Liver (tissue), 9 donors: ENCODE results near the gene AVPR1B. TPM values are rescaled to one million over a fixed set of nuclear protein-coding genes. Genes with fewer than 3 reads are reported as not detected.

ENCODE experiments used
- DNase-seq: peaks from one replicate; pipeline ENCODE4 v3.0.0-alpha.2; 2017; ENCODE audit warnings: low spot score
- H3K27ac ChIP-seq, 2 donors: one replicate each; pipeline ENCODE4 v1.7.0; 2013; ENCODE audit warnings: inconsistent platforms in 2 of 2, low read length in 2 of 2, control low read depth in 1 of 2, low read depth in 1 of 2, mild to moderate bottlenecking in 1 of 2
- H3K27me3 ChIP-seq, 4 donors: one replicate each; pipeline versions ENCODE4 v1.6.1 to v1.7.0; 2013; ENCODE audit warnings: low read length in 3 of 4, inconsistent platforms in 1 of 4, mild to moderate bottlenecking in 1 of 4, moderate library complexity in 1 of 4; ENCODE audit not compliant: control insufficient read depth in 4 of 4, insufficient read depth in 4 of 4
- H3K36me3 ChIP-seq, 4 donors: one replicate each; pipeline versions ENCODE4 v1.6.1 to v1.7.0; 2013; ENCODE audit warnings: low read length in 3 of 4, mild to moderate bottlenecking in 3 of 4, low read depth in 1 of 4, moderate library complexity in 1 of 4; ENCODE audit not compliant: control insufficient read depth in 4 of 4, insufficient read depth in 3 of 4
- H3K4me1 ChIP-seq, 4 donors: one replicate each; pipeline versions ENCODE4 v1.6.1 to v1.7.0; 2013; ENCODE audit warnings: low read length in 3 of 4, mild to moderate bottlenecking in 3 of 4, moderate library complexity in 1 of 4; ENCODE audit not compliant: control insufficient read depth in 4 of 4, insufficient read depth in 4 of 4
- H3K4me3 ChIP-seq, 3 donors: one replicate each; pipeline versions ENCODE4 v1.6.1 to v1.7.0; 2013; ENCODE audit warnings: low read length in 3 of 3, control low read depth in 1 of 3, low read depth in 1 of 3, mild to moderate bottlenecking in 1 of 3
- H3K9ac ChIP-seq, 2 donors: one replicate each; pipeline ENCODE4 v1.7.0; 2013; ENCODE audit warnings: low read length in 2 of 2, mild to moderate bottlenecking in 2 of 2, moderate library complexity in 2 of 2, control low read depth in 1 of 2, low read depth in 1 of 2
- H3K9me3 ChIP-seq, 4 donors: one replicate each; pipeline versions ENCODE4 v1.6.1 to v1.7.0; 2013; ENCODE audit warnings: low read length in 3 of 4; ENCODE audit not compliant: control insufficient read depth in 4 of 4
- ATF3 ChIP-seq: IDR thresholded peaks from 2 replicates; pipeline ENCODE4 v1.6.1; 2016; ENCODE audit warnings: antibody characterized with exemption
- CTCF ChIP-seq: fragments of 150-350 bp; IDR thresholded peaks from 2 replicates; pipeline ENCODE4 v1.5.1; 2017; ENCODE audit warnings: improper control_type of control experiment, low read depth, low read length; ENCODE audit not compliant: missing input control
- FOXA1 ChIP-seq: IDR thresholded peaks from 2 replicates; pipeline ENCODE4 v1.6.1; 2016; ENCODE audit warnings: antibody characterized with exemption
- FOXA2 ChIP-seq: IDR thresholded peaks from 2 replicates; pipeline ENCODE4 v1.6.1; 2016; ENCODE audit warnings: antibody characterized with exemption
- GABPA ChIP-seq, 2 donors: IDR thresholded peaks in 1 of 2; conservative IDR thresholded peaks in 1 of 2; 2 replicates each; pipeline ENCODE4 v1.6.1; 2016; ENCODE audit warnings: antibody characterized with exemption in 2 of 2, mild to moderate bottlenecking in 1 of 2, moderate library complexity in 1 of 2
- HNF4A ChIP-seq, 2 donors: conservative IDR thresholded peaks; 2 replicates each; pipeline ENCODE4 v1.6.1; 2016; ENCODE audit warnings: antibody characterized with exemption in 2 of 2, mild to moderate bottlenecking in 2 of 2
- HNF4G ChIP-seq: IDR thresholded peaks from 2 replicates; pipeline ENCODE4 v1.6.1; 2016; ENCODE audit warnings: antibody characterized with exemption
- JUND ChIP-seq, 2 donors: IDR thresholded peaks; 2 replicates each; pipeline ENCODE4 v1.6.1; 2016; ENCODE audit warnings: antibody characterized with exemption in 2 of 2
- MAX ChIP-seq: IDR thresholded peaks from 2 replicates; pipeline ENCODE4 v1.6.1; 2016; ENCODE audit warnings: antibody characterized with exemption
- RAD21 ChIP-seq, 2 donors: IDR thresholded peaks; 2 replicates each; pipeline ENCODE4 v1.6.1; 2016; ENCODE audit warnings: antibody characterized with exemption in 2 of 2, mild to moderate bottlenecking in 2 of 2
- REST ChIP-seq: IDR thresholded peaks from 2 replicates; pipeline ENCODE4 v1.6.1; 2016; ENCODE audit warnings: antibody characterized with exemption, mild to moderate bottlenecking
- RXRA ChIP-seq, 2 donors: IDR thresholded peaks; 2 replicates each; pipeline ENCODE4 v1.6.1; 2017 to 2018; ENCODE audit warnings: antibody characterized with exemption in 2 of 2, mild to moderate bottlenecking in 1 of 2
- SP1 ChIP-seq: IDR thresholded peaks from 2 replicates; pipeline ENCODE4 v1.6.1; 2018; ENCODE audit warnings: antibody characterized with exemption, mild to moderate bottlenecking
- TAF1 ChIP-seq: conservative IDR thresholded peaks from 2 replicates; pipeline ENCODE4 v1.6.1; 2016; ENCODE audit warnings: antibody characterized with exemption, mild to moderate bottlenecking
- YY1 ChIP-seq: IDR thresholded peaks from 2 replicates; pipeline ENCODE4 v1.6.1; 2016; ENCODE audit warnings: antibody characterized with exemption, mild to moderate bottlenecking
- ZBTB33 ChIP-seq: IDR thresholded peaks from 2 replicates; pipeline ENCODE4 v1.6.1; 2016; ENCODE audit warnings: antibody characterized with exemption
- WGBS: extraction: QIAGEN DNeasy Blood & Tissue Kit; methylation state at CpG from one replicate; pipeline ENCODE4 v1.1.7; 2013; 5-methylcytosine and 5-hydroxymethylcytosine counted together
- polyA plus RNA-seq, 2 donors: library from polyadenylated mRNA; stranded (reverse) in 1 of 2; unstranded in 1 of 2; fragments of 200-250 nt in 1 of 2; fragments of >200 nt in 1 of 2; fragmentation: Nextera tagmentation in 1 of 2; extraction: Ambion mirVana in 1 of 2; gene quantifications; one replicate each; pipeline versions ENCODE4 v1.2.1 to v1.2.3, GENCODE V29; 2013 to 2015
- total RNA-seq, 2 donors: library from RNA; depleted of rRNA; stranded (reverse); fragments of >200 nt; gene quantifications; one replicate each; pipeline ENCODE4 v1.2.3, GENCODE V29; 2014
- donor health status: healthy.
- donor health status: healthy.
- donor health status: healthy.
- donor health status: healthy.
- donor health status: healthy.

AVPR1B gene
- total and polyA plus RNA-seq, 4 donors: not detected

GRCh38 chr1:206081856-206082255 is 35.3 kb downstream of the AVPR1B start (continued):
- TF ChIP-seq ZBTB33 (peak; percentile 80), SP1 (peak; percentile 84), YY1 (peak; percentile 85), ATF3 (peak; percentile 56), FOXA2 (peak; percentile 97)

- TF ChIP-seq FOXA2: no peak
- no peak for TF ChIP-seq GABPA (IDR thresholded peaks at IDR 0.05 in 1 of 2, conservative IDR thresholded peaks at IDR 0.05 in 1 of 2)
- Histone ChIP-seq H3K27ac (no peak overlapping the region), H3K9ac (no peak overlapping the region), H3K9me3 (no peaks in the 10 kb centered on the region), H3K4me1 (peaks cover 0 to 8% (median 1%) of the 10 kb centered on the region in 4 donors), H3K27me3 (no peaks in the 10 kb centered on the region), H3K36me3 (no peaks in the 10 kb centered on the region), H3K4me3 (no peak overlapping the region)
- 75% methylated on average over 8 of the region's 8 CpGs for WGBS
- no peak for DNase-seq
Observed at GRCh38 chr1:206080026-206080820, 37.0 kb downstream of the AVPR1B start.

- WGBS: 54% methylated on average over 1 of the region's 1 CpG
- Histone ChIP-seq H3K27me3 (no peaks in the 10 kb centered on the region), H3K36me3 (no peaks in the 10 kb centered on the region), H3K4me3 (no peak overlapping the region), H3K27ac (no peak overlapping the region), H3K4me1 (peaks cover 0 to 8% (median 1%) of the 10 kb centered on the region in 4 donors), H3K9me3 (no peaks in the 10 kb centered on the region), H3K9ac (no peak overlapping the region)
- no peak for DNase-seq
- TF ChIP-seq HNF4A (conservative IDR thresholded peaks at IDR 0.05): no peak
- no peak for TF ChIP-seq RXRA (IDR thresholded peaks at IDR 0.05)
- no peak for TF ChIP-seq YY1
- TF ChIP-seq FOXA2: no peak
- TF ChIP-seq ZBTB33: no peak
- no peak for TF ChIP-seq GABPA (IDR thresholded peaks at IDR 0.05 in 1 of 2, conservative IDR thresholded peaks at IDR 0.05 in 1 of 2)
- TF ChIP-seq CTCF: no peak
- TF ChIP-seq SP1: no peak
- TF ChIP-seq FOXA1: no peak
- no peak for TF ChIP-seq HNF4G
- TF ChIP-seq REST: no peak
- TF ChIP-seq TAF1: no peak
- TF ChIP-seq MAX: no peak
- no peak for TF ChIP-seq RAD21 (IDR thresholded peaks at IDR 0.05)
- no peak for TF ChIP-seq JUND (IDR thresholded peaks at IDR 0.05)
- no peak for TF ChIP-seq ATF3
Observed at GRCh38 chr1:206079135-206079534, 38.1 kb downstream of the AVPR1B start.
